Fibroblast of lung (primary cell): ENCODE data around the gene MARCHF2. TPM values are rescaled to one million over a fixed set of nuclear protein-coding genes. Genes with fewer than 3 reads are reported as not detected.
A peak's percentile ranks its signal among the peaks of the same experiment; 100 is the strongest.

ENCODE experiments used
- DNase-seq, 2 donors: peaks; one replicate each; pipeline versions ENCODE4 v3.0.0 to v3.0.0-alpha.2; 2010; ENCODE audit warnings: low read depth in 2 of 2
- H2AFZ ChIP-seq: 2 replicates; pipeline ENCODE4 v1.5.1; 2012; ENCODE audit warnings: low read length, control low read depth, inconsistent platforms
- H3K27ac ChIP-seq: 2 replicates; pipeline ENCODE4 v1.5.1; 2011; ENCODE audit warnings: low read length, control low read depth; ENCODE audit not compliant: insufficient read depth
- H3K27me3 ChIP-seq: 2 replicates; pipeline ENCODE4 v1.5.1; 2011; ENCODE audit warnings: mild to moderate bottlenecking, low read length; ENCODE audit not compliant: control insufficient read depth, insufficient read depth
- H3K36me3 ChIP-seq: 2 replicates; pipeline ENCODE4 v1.5.1; 2011; ENCODE audit warnings: low read length; ENCODE audit not compliant: control insufficient read depth, insufficient read depth
- H3K4me1 ChIP-seq: 2 replicates; pipeline ENCODE4 v1.5.1; 2011; ENCODE audit warnings: low read length; ENCODE audit not compliant: control insufficient read depth, insufficient read depth; ENCODE audit errors: extremely low read depth
- H3K4me2 ChIP-seq: 2 replicates; pipeline ENCODE4 v1.5.1; 2011; ENCODE audit warnings: low read length, control low read depth; ENCODE audit not compliant: insufficient read depth; ENCODE audit errors: extremely low read depth
- H3K4me3 ChIP-seq, 4 experiments: fragments of 200-600 bp in 1 of 4; sonication (generic) in 1 of 4; replicated peaks in 1 of 4; 2 replicates each; pipeline ENCODE4 v1.5.1; 2011 to 2016; ENCODE audit warnings: low read length in 4 of 4, low read depth in 3 of 4, mild to moderate bottlenecking in 3 of 4, control low read depth in 2 of 4, inconsistent platforms in 1 of 4, mixed read lengths in 1 of 4; ENCODE audit not compliant: insufficient read depth in 1 of 4; ENCODE audit errors: control extremely low read depth in 1 of 4
- H3K79me2 ChIP-seq: 2 replicates; pipeline ENCODE4 v1.5.1; 2012; ENCODE audit warnings: mild to moderate bottlenecking, low read length, inconsistent platforms; ENCODE audit not compliant: control insufficient read depth, insufficient read depth
- H3K9ac ChIP-seq: 2 replicates; pipeline ENCODE4 v1.5.1; 2011; ENCODE audit warnings: mild to moderate bottlenecking, low read length, control low read depth; ENCODE audit not compliant: insufficient read depth
- H3K9me3 ChIP-seq: 2 replicates; pipeline ENCODE4 v1.5.1; 2012; ENCODE audit warnings: low read depth, low read length; ENCODE audit not compliant: control insufficient read depth, insufficient read depth
- H4K20me1 ChIP-seq: 2 replicates; pipeline ENCODE4 v1.5.1; 2011; ENCODE audit warnings: low read length; ENCODE audit not compliant: control insufficient read depth, insufficient read depth; ENCODE audit errors: extremely low read depth
- CTCF ChIP-seq, 2 donors: IDR thresholded peaks in 1 of 2; conservative IDR thresholded peaks in 1 of 2; 1 replicate in 1 of 2; 2 replicates in 1 of 2; pipeline ENCODE4 v1.5.1; 2011 to 2012; ENCODE audit warnings: low read length in 2 of 2, control low read depth in 1 of 2, inconsistent platforms in 1 of 2, low read depth in 1 of 2, mild to moderate bottlenecking in 1 of 2
- EZH2 ChIP-seq: IDR thresholded peaks from 2 replicates; pipeline ENCODE4 v1.5.1; 2012; ENCODE audit warnings: low read length, control low read depth, mild to moderate bottlenecking; ENCODE audit errors: missing control alignments
- polyA plus RNA-seq, 2 donors: library from polyadenylated mRNA; depleted of rRNA in 1 of 2; stranded (reverse) in 1 of 2; unstranded in 1 of 2; fragments of >200 nt; gene quantifications; 2 replicates each; pipeline ENCODE4 v1.2.1, GENCODE V29; 2011 to 2012; ENCODE audit warnings: missing spikeins in 1 of 2
- total RNA-seq: library from RNA; depleted of rRNA; stranded (reverse); fragments of >200 nt; gene quantifications from 2 replicates; pipeline ENCODE4 v1.2.1, GENCODE V29; 2014

The MARCHF2 gene
- total and polyA plus RNA-seq, 2 donors (not counting 1 experiment from before 2014, with no cell fraction given): 16.8 to 90.8 TPM

- DNase-seq: no peak
- H3K4me1 ChIP-seq: peaks cover 10% of the 10 kb centered on the region
- no peak overlapping the region for H2AFZ ChIP-seq
- H4K20me1 ChIP-seq: peaks cover 4% of the 10 kb centered on the region
- no peak overlapping the region for H3K27ac ChIP-seq
- no peaks in the 10 kb centered on the region for H3K9me3 ChIP-seq
- TF ChIP-seq CTCF (conservative IDR thresholded peaks at IDR 0.05 in 1 of 2, IDR thresholded peaks at IDR 0.05 in 1 of 2; ENCODE audit: low read depth in 1 of 2, low read length in 2 of 2): no peak
- TF ChIP-seq EZH2: no peak
- H3K4me2 ChIP-seq: peak overlapping the region; percentile 32
- H3K9ac ChIP-seq: no peak overlapping the region
- peaks cover 96% of the 10 kb centered on the region for H3K79me2 ChIP-seq
- H3K36me3 ChIP-seq: no peaks in the 10 kb centered on the region
- H3K27me3 ChIP-seq: no peaks in the 10 kb centered on the region
- no peak overlapping the region for H3K4me3 ChIP-seq
Measured at GRCh38 chr19:8449830-8450229, 36.7 kb downstream of the MARCHF2 start.

GRCh38 chr19:8451377-8451776, 38.3 kb downstream of the MARCHF2 start:
- Histone ChIP-seq H3K4me1 (peaks cover 10% of the 10 kb centered on the region), H3K9me3 (no peaks in the 10 kb centered on the region), H2AFZ (no peak overlapping the region), H3K4me3 (no peak overlapping the region), H3K9ac (no peak overlapping the region), H3K79me2 (peaks cover 96% of the 10 kb centered on the region), H3K4me2 (no peak overlapping the region), H3K36me3 (peaks cover 2% of the 10 kb centered on the region), H3K27me3 (no peaks in the 10 kb centered on the region), H3K27ac (no peak overlapping the region), H4K20me1 (peaks cover 4% of the 10 kb centered on the region)
- no peak for DNase-seq
- no peak for TF ChIP-seq CTCF (conservative IDR thresholded peaks at IDR 0.05 in 1 of 2, IDR thresholded peaks at IDR 0.05 in 1 of 2; ENCODE audit: low read depth in 1 of 2, low read length in 2 of 2)
- no peak for TF ChIP-seq EZH2

GRCh38 chr19:8451885-8452284, 38.8 kb downstream of the MARCHF2 start:
- Histone ChIP-seq H3K4me2 (no peak overlapping the region), H3K4me1 (peaks cover 11% of the 10 kb centered on the region), H3K27ac (no peak overlapping the region), H3K9me3 (no peaks in the 10 kb centered on the region), H3K9ac (no peak overlapping the region), H3K79me2 (peaks cover 96% of the 10 kb centered on the region), H3K36me3 (peaks cover 2% of the 10 kb centered on the region), H2AFZ (no peak overlapping the region), H4K20me1 (peaks cover 4% of the 10 kb centered on the region), H3K4me3 (no peak overlapping the region), H3K27me3 (no peaks in the 10 kb centered on the region)
- TF ChIP-seq EZH2 (no peak), CTCF (conservative IDR thresholded peaks at IDR 0.05 in 1 of 2, IDR thresholded peaks at IDR 0.05 in 1 of 2; ENCODE audit: low read depth in 1 of 2, low read length in 2 of 2) (no peak)
- DNase-seq: peak; percentile 48 to 81
